K562 (cell line): ENCODE measurements around the gene ZNF646. TPM values are rescaled to one million over a fixed set of nuclear protein-coding genes. Genes with fewer than 3 reads are reported as not detected.
A peak's percentile ranks its signal among the peaks of the same experiment; 100 is the strongest.

ENCODE experiments used
- ELK1 ChIP-seq: sonication (generic); formaldehyde crosslinking; IDR thresholded peaks from 2 replicates; pipeline ENCODE4 v1.8.1; 2022; ENCODE audit warnings: missing genetic modification reagents
- EP400 ChIP-seq: fragments of 450-650 bp; IDR thresholded peaks from 2 replicates; pipeline ENCODE4 v1.6.1; 2017; ENCODE audit warnings: antibody characterized with exemption, mild to moderate bottlenecking, moderate library complexity
- GTF2F1 ChIP-seq: IDR thresholded peaks from 2 replicates; pipeline ENCODE4 v1.6.1; 2011; ENCODE audit warnings: low read depth, low read length, improper control_type of control experiment
- MGA ChIP-seq: fragments of 450-650 bp; IDR thresholded peaks from 2 replicates; pipeline ENCODE4 v1.6.1; 2016; ENCODE audit warnings: mild to moderate bottlenecking, moderate library complexity
- PHB ChIP-seq: fragments of 250-450 bp; sonication (Bioruptor Pico); IDR thresholded peaks from 2 replicates; pipeline ENCODE4 v1.5.0; 2021
- RERE ChIP-seq: sonication (generic); formaldehyde crosslinking; IDR thresholded peaks from 2 replicates; pipeline ENCODE4 v1.8.0; 2023; ENCODE audit warnings: missing genetic modification reagents, mild to moderate bottlenecking, borderline replicate concordance
- TSC22D4 ChIP-seq: fragments of 450-650 bp; IDR thresholded peaks from 2 replicates; pipeline ENCODE4 v1.6.1; 2016; ENCODE audit warnings: missing genetic modification characterization, missing biosample characterization, control low read depth
- ZNF239 ChIP-seq: fragments of 250-450 bp; sonication (Bioruptor Pico); IDR thresholded peaks from 2 replicates; pipeline ENCODE4 v1.4.0; 2020; ENCODE audit warnings: mild to moderate bottlenecking
- polyA plus RNA-seq, 8 experiments: library from polyadenylated mRNA; depleted of rRNA in 4 of 8; stranded (reverse) in 5 of 8; unstranded in 3 of 8; fragments of >200 nt; fragmentation: Nextera tagmentation in 2 of 8; fragmentation: Illumina TruSeq in 1 of 8; extraction: Ambion mirVana in 2 of 8; extraction: Trizol in 1 of 8; gene quantifications; 2 replicates each; pipeline versions ENCODE4 v1.2.1 to v1.2.3, GENCODE V29; 2011 to 2014; ENCODE audit warnings: inconsistent platforms in 1 of 8, missing spikeins in 1 of 8
- total RNA-seq, 7 experiments: library from RNA; depleted of rRNA in 6 of 7; stranded (reverse); fragments of >200 nt in 6 of 7; fragmentation: Illumina TruSeq in 2 of 7; extraction: Trizol in 2 of 7; gene quantifications; 2 replicates each; pipeline versions ENCODE4 v1.2.1 to v1.2.3, GENCODE V29; 2011 to 2021; ENCODE audit warnings: low replicate concordance in 1 of 7

The ZNF646 gene
- total and polyA plus RNA-seq, 9 of the 15 experiments (the other 6 are each of a cell fraction or from before 2014, with no cell fraction given): 0.08 to 20.6 (median 8.0) TPM

- TF ChIP-seq MGA (peak; percentile 99), EP400 (peak; percentile 97), RERE (CRISPR knock-in tag) (no peak), ELK1 (CRISPR knock-in tag) (no peak), PHB (no peak), GTF2F1 (no peak), TSC22D4 (tag) (no peak), ZNF239 (CRISPR knock-in tag) (no peak)
Observed at GRCh38 chr16:31032736-31033708, 41.2 kb upstream of the ZNF646 start, which contains the start of gene STX4 (continued).
